Kidney (tissue), 14 donors: ENCODE results near the gene GATA2. TPM values are rescaled to one million over a fixed set of nuclear protein-coding genes. Genes with fewer than 3 reads are reported as not detected.

Experiments used
- DNase-seq, 5 donors: peaks; one replicate each; pipeline ENCODE4 v3.0.0-alpha.2; 2013 to 2020
- FAIRE-seq: peaks from 2 replicates; lab custom pipeline; 2012; peaks lifted over from hg19 to GRCh38; lab: Jason Lieb, UNC
- H3K27ac ChIP-seq, 2 donors: one replicate each; pipeline ENCODE4 v1.7.0; 2013; ENCODE audit warnings: low read depth in 2 of 2, low read length in 2 of 2, inconsistent platforms in 1 of 2
- H3K27me3 ChIP-seq: one replicate; pipeline ENCODE4 v1.7.1; 2013; ENCODE audit warnings: low read length, inconsistent platforms; ENCODE audit not compliant: control insufficient read depth, insufficient read depth
- H3K36me3 ChIP-seq, 3 donors: one replicate each; pipeline versions ENCODE4 v1.7.0 to v1.7.1; 2013; ENCODE audit warnings: low read length in 3 of 3, control low read depth in 1 of 3, inconsistent platforms in 1 of 3; ENCODE audit not compliant: insufficient read depth in 3 of 3, control insufficient read depth in 2 of 3
- H3K4me1 ChIP-seq, 3 donors: one replicate each; pipeline versions ENCODE4 v1.7.0 to v1.7.1; 2013; ENCODE audit warnings: low read length in 3 of 3, inconsistent platforms in 1 of 3, low read depth in 1 of 3; ENCODE audit not compliant: control insufficient read depth in 2 of 3, insufficient read depth in 2 of 3
- H3K4me3 ChIP-seq, 3 donors: one replicate each; pipeline versions ENCODE4 v1.7.0 to v1.8.1; 2013; ENCODE audit warnings: low read length in 3 of 3, control low read depth in 1 of 3, inconsistent platforms in 1 of 3
- H3K9ac ChIP-seq, 3 donors: one replicate each; pipeline versions ENCODE4 v1.7.0 to v1.7.1; 2013; ENCODE audit warnings: low read length in 3 of 3, control low read depth in 1 of 3, inconsistent platforms in 1 of 3
- H3K9me3 ChIP-seq, 3 donors: one replicate each; pipeline versions ENCODE4 v1.7.0 to v1.7.1; 2013; ENCODE audit warnings: low read length in 3 of 3, control low read depth in 1 of 3, inconsistent platforms in 1 of 3; ENCODE audit not compliant: control insufficient read depth in 2 of 3, insufficient read depth in 1 of 3
- CTCF ChIP-seq: IDR thresholded peaks from 3 replicates; pipeline ENCODE4 v1.5.1; 2012; ENCODE audit warnings: mild to moderate bottlenecking, moderate library complexity, borderline replicate concordance; ENCODE audit not compliant: insufficient read depth; ENCODE audit errors: extremely low read depth
- intact Hi-C: fragments of 100-400 bp; cut with DNase I; formaldehyde crosslinking; loops from one replicate; pipeline ENCODE4 v1.11.1; 2022
- polyA plus RNA-seq: library from polyadenylated mRNA; stranded (reverse); fragments of 350-450 nt; fragmentation: Illumina TruSeq; extraction: RNeasy Lipid Tissue Mini Kit (QIAGEN cat#74804); gene quantifications from one replicate; pipeline ENCODE4 v1.2.3, GENCODE V29; 2014; ENCODE audit warnings: low read depth, low replicate concordance; ENCODE audit not compliant: insufficient read depth
- total RNA-seq: library from RNA; stranded (reverse); fragmentation: NEBNext Ultra II Directional; extraction: Animal tissue kit (Norgen Biotek cat#: 25700); gene quantifications from one replicate; pipeline ENCODE4 v1.2.1, GENCODE V29; 2021
- donor health status: control.
- donor health status: control.
- donor health status: control.
- donor health status: control.
- donor health status: control.
- donor health status: DM: yes; HTN: yes; CAD: no.
- donor health status: Normal renal cell carcinoma (clear cell type).

The GATA2 gene
- total and polyA plus RNA-seq, 2 donors from 2014 or later: 22.9 to 31.4 TPM

- FAIRE-seq (no peak), DNase-seq (peak in 4 of 5 donors; percentile 67 to 86 (median 72))
- Histone ChIP-seq H3K27me3 (peaks cover 3% of the 10 kb centered on the region), H3K9me3 (no peaks in the 10 kb centered on the region), H3K36me3 (no peaks in the 10 kb centered on the region), H3K9ac (peak overlapping the region in 1 of 3 donors; percentile 51), H3K27ac (peak overlapping the region; percentile 1 to 23), H3K4me3 (no peak overlapping the region), H3K4me1 (no peaks in the 10 kb centered on the region)
- no peak for TF ChIP-seq CTCF
- intact Hi-C loops: no loop called here
Observed at GRCh38 chr3:128435058-128435457, 57.9 kb downstream of the GATA2 start.

- Histone ChIP-seq H3K9ac (peak overlapping the region in 1 of 3 donors; percentile 51), H3K9me3 (no peaks in the 10 kb centered on the region), H3K36me3 (no peaks in the 10 kb centered on the region), H3K27ac (peak overlapping the region in 1 of 2 donors; percentile 63), H3K4me1 (no peaks in the 10 kb centered on the region), H3K27me3 (peaks cover 3% of the 10 kb centered on the region), H3K4me3 (no peak overlapping the region)
- no peak for DNase-seq
- no peak for TF ChIP-seq CTCF
- intact Hi-C loops: no loop called here
- FAIRE-seq: no peak
Observed at GRCh38 chr3:128434524-128434923, 58.5 kb downstream of the GATA2 start.

GRCh38 chr3:128433837-128434165, 59.2 kb downstream of the GATA2 start:
- no peak for FAIRE-seq
- H3K4me3 ChIP-seq: no peak overlapping the region
- TF ChIP-seq CTCF: no peak
- no peak overlapping the region for H3K9ac ChIP-seq
- H3K27me3 ChIP-seq: peaks cover 3% of the 10 kb centered on the region
- no peaks in the 10 kb centered on the region for H3K4me1 ChIP-seq
- H3K9me3 ChIP-seq: no peaks in the 10 kb centered on the region
- H3K36me3 ChIP-seq: no peaks in the 10 kb centered on the region
- DNase-seq: no peak
- intact Hi-C loops: no loop called here
- H3K27ac ChIP-seq: no peak overlapping the region
